Endothelial cell of umbilical vein (primary cell): ENCODE results near the gene AGFG1. TPM values are rescaled to one million over a fixed set of nuclear protein-coding genes. Genes with fewer than 3 reads are reported as not detected.

Experiments
- BruUV-seq: library from RNA; stranded (reverse); fragments of 400-500 nt; replicated peaks from 2 replicates; lab custom pipeline; 2021; lab: Mats Ljungman, UMichigan
- CTCF ChIA-PET: fragments of 300-600, 350-600 bp; sonication (Branson Sonifier 250); formaldehyde crosslinking; loops from one replicate; lab custom pipeline; 2021; ENCODE audit warnings: antibody characterized with exemption, inconsistent platforms; lab: Charles Lee
- POLR2A ChIA-PET: fragments of 300-600, 350-600 bp; sonication (Branson Sonifier 250); formaldehyde crosslinking; loops from one replicate; lab custom pipeline; 2021; ENCODE audit warnings: antibody characterized with exemption, inconsistent platforms; lab: Charles Lee
- DNase-seq: peaks from one replicate; pipeline ENCODE4 v3.0.0-alpha.2; 2011; ENCODE audit warnings: low read depth, low spot score
- FAIRE-seq: peaks from 2 replicates; lab custom pipeline; 2011; peaks lifted over from hg19 to GRCh38; lab: Jason Lieb, UNC
- H2AFZ ChIP-seq: 2 replicates; pipeline ENCODE4 v1.6.0; 2012; ENCODE audit warnings: low read depth, low read length, control low read depth, inconsistent platforms
- H3K27ac ChIP-seq: 2 replicates; pipeline ENCODE4 v1.5.1; 2011; ENCODE audit warnings: low read depth, mild to moderate bottlenecking, control low read depth, low read length, moderate library complexity; ENCODE audit not compliant: insufficient read depth
- H3K27me3 ChIP-seq, 2 experiments: 2 replicates each; pipeline versions ENCODE4 v1.6.0 to v1.6.1; 2011; ENCODE audit warnings: low read length in 2 of 2, mixed read lengths in 1 of 2; ENCODE audit not compliant: control insufficient read depth in 2 of 2, insufficient read depth in 2 of 2
- H3K36me3 ChIP-seq, 2 experiments: 2 replicates in 1 of 2; 3 replicates in 1 of 2; pipeline ENCODE4 v1.5.1; 2011; ENCODE audit warnings: low read length in 2 of 2, mild to moderate bottlenecking in 1 of 2, moderate library complexity in 1 of 2; ENCODE audit not compliant: control insufficient read depth in 2 of 2, insufficient read depth in 2 of 2; ENCODE audit errors: extremely low read depth in 1 of 2
- H3K4me1 ChIP-seq: 3 replicates; pipeline ENCODE4 v1.5.1; 2011; ENCODE audit warnings: mild to moderate bottlenecking, low read length; ENCODE audit not compliant: control insufficient read depth, insufficient read depth; ENCODE audit errors: extremely low read depth
- H3K4me2 ChIP-seq: 2 replicates; pipeline ENCODE4 v1.6.1; 2011; ENCODE audit warnings: low read length, control low read depth, mixed read lengths; ENCODE audit not compliant: insufficient read depth
- H3K4me3 ChIP-seq, 3 experiments: fragments of 200-600 bp in 1 of 3; sonication (generic), shearing (Covaris generic) in 1 of 3; replicated peaks in 1 of 3; 2 replicates each; pipeline ENCODE4 v1.5.1; 2011 to 2016; ENCODE audit warnings: control low read depth in 3 of 3, low read length in 3 of 3, mild to moderate bottlenecking in 2 of 3, inconsistent platforms in 1 of 3, low read depth in 1 of 3, moderate library complexity in 1 of 3; ENCODE audit not compliant: insufficient read depth in 1 of 3
- H3K79me2 ChIP-seq: 2 replicates; pipeline ENCODE4 v1.6.0; 2012; ENCODE audit warnings: low read length, inconsistent platforms; ENCODE audit not compliant: control insufficient read depth, insufficient read depth
- H3K9ac ChIP-seq: replicated peaks from 2 replicates; pipeline ENCODE3; 2011; ENCODE audit warnings: low read length, control low read depth; ENCODE audit not compliant: insufficient read depth; ENCODE audit errors: extremely low read depth
- H3K9me1 ChIP-seq: replicated peaks from 3 replicates; pipeline ENCODE4 v1.6.0; 2011; ENCODE audit warnings: mild to moderate bottlenecking, low read length; ENCODE audit not compliant: control insufficient read depth, insufficient read depth; ENCODE audit errors: extremely low read depth
- H3K9me3 ChIP-seq: replicated peaks from 2 replicates; pipeline ENCODE4 v1.5.1; 2012; ENCODE audit warnings: low read length, inconsistent platforms; ENCODE audit not compliant: control insufficient read depth, insufficient read depth
- H4K20me1 ChIP-seq: replicated peaks from 2 replicates; pipeline ENCODE3; 2011; ENCODE audit warnings: mild to moderate bottlenecking, low read length; ENCODE audit not compliant: control insufficient read depth, insufficient read depth; ENCODE audit errors: extremely low read depth
- CTCF ChIP-seq, 2 donors: IDR thresholded peaks; 1 replicate in 1 of 2; 2 replicates in 1 of 2; pipeline ENCODE4 v1.5.1; 2011; ENCODE audit warnings: low read length in 2 of 2, mild to moderate bottlenecking in 2 of 2, moderate library complexity in 2 of 2, control low read depth in 1 of 2, inconsistent platforms in 1 of 2, low read depth in 1 of 2; ENCODE audit not compliant: insufficient read depth in 1 of 2; ENCODE audit errors: extremely low read depth in 1 of 2
- EZH2 ChIP-seq: IDR thresholded peaks from 2 replicates; pipeline ENCODE4 v1.6.1; 2012; ENCODE audit warnings: borderline replicate concordance, low read depth, mild to moderate bottlenecking, moderate library complexity, low read length, inconsistent platforms; ENCODE audit not compliant: severe bottlenecking
- FOS ChIP-seq: IDR thresholded peaks from 2 replicates; pipeline ENCODE4 v1.6.1; 2011; ENCODE audit warnings: mild to moderate bottlenecking, low read length, moderate library complexity, borderline replicate concordance; ENCODE audit not compliant: insufficient read depth
- GATA2 ChIP-seq: IDR thresholded peaks from 2 replicates; pipeline ENCODE4 v1.7.0; 2011; ENCODE audit warnings: low read depth, mild to moderate bottlenecking, moderate library complexity, mixed read lengths, low read length; ENCODE audit not compliant: insufficient read length, insufficient read depth
- JUN ChIP-seq: IDR thresholded peaks from 2 replicates; pipeline ENCODE4 v1.6.1; 2011; ENCODE audit warnings: borderline replicate concordance, low read depth; ENCODE audit not compliant: insufficient read length, insufficient read depth
- MAX ChIP-seq: IDR thresholded peaks from 2 replicates; pipeline ENCODE4 v1.6.1; 2011; ENCODE audit not compliant: insufficient read depth, insufficient read length
- MYC ChIP-seq: IDR thresholded peaks from one replicate; pipeline ENCODE4 v1.6.1; 2011; ENCODE audit warnings: mild to moderate bottlenecking, low read depth, low read length
- POLR2A ChIP-seq: IDR thresholded peaks from 2 replicates; pipeline ENCODE4 v1.6.1; 2012; ENCODE audit warnings: low read depth, mild to moderate bottlenecking, control low read depth, low read length
- POLR2AphosphoS5 ChIP-seq: IDR thresholded peaks from 2 replicates; pipeline ENCODE4 v1.6.1; 2012; ENCODE audit warnings: low read depth, mild to moderate bottlenecking, control low read depth, low read length, moderate library complexity; ENCODE audit not compliant: insufficient read depth
- dilution Hi-C: fragments of 300-500 bp; cut with MboI; formaldehyde crosslinking; loops from one replicate; pipeline ENCODE4 v1.15.0; 2019; ENCODE audit warnings: low sequenced_read_pairs; ENCODE audit not compliant: extremely low pct_ligation_motif_present
- intact Hi-C: fragments of 100-400 bp; cut with micrococcal nuclease; formaldehyde crosslinking; loops from one replicate; pipeline ENCODE4 v1.10.0; 2022
- polyA plus RNA-seq, 4 experiments: library from polyadenylated mRNA; depleted of rRNA in 3 of 4; stranded (reverse) in 3 of 4; unstranded in 1 of 4; fragments of >200 nt; gene quantifications; 2 replicates each; pipeline versions ENCODE4 v1.2.1 to v1.2.3, GENCODE V29; 2011 to 2012; ENCODE audit warnings: missing spikeins in 1 of 4
- total RNA-seq: library from RNA; stranded (reverse); gene quantifications from 2 replicates; pipeline ENCODE4 v1.2.3, GENCODE V29; 2021

The AGFG1 gene
- total and polyA plus RNA-seq, 2 donors (not counting 3 experiments of a cell fraction or from before 2014, with no cell fraction given) = 87.9 to 106 TPM

GRCh38 chr2:227453810-227454209, 18.1 kb upstream of the AGFG1 start:
- no peaks in the 10 kb centered on the region for H3K9me1 ChIP-seq
- TF ChIP-seq JUN (no peak), FOS (no peak), MAX (no peak), CTCF (IDR thresholded peaks at IDR 0.05; ENCODE audit: extremely low read depth in 1 of 2, insufficient read depth in 1 of 2, low read depth in 1 of 2, low read length in 2 of 2) (no peak), EZH2 (no peak), POLR2A (no peak), GATA2 (no peak), MYC (no peak), POLR2AphosphoS5 (no peak)
- no TSS peak for BruUV-seq
- no peak overlapping the region for H3K4me2 ChIP-seq
- H3K79me2 ChIP-seq = no peaks in the 10 kb centered on the region
- H3K4me1 ChIP-seq = no peaks in the 10 kb centered on the region
- H3K36me3 ChIP-seq = no peaks in the 10 kb centered on the region
- intact Hi-C loops (no loop called here), dilution Hi-C loops (no loop called here)
- no peak overlapping the region for H3K4me3 ChIP-seq
- CTCF ChIA-PET = no interaction called here
- POLR2A ChIA-PET = no interaction called here
- H4K20me1 ChIP-seq = no peaks in the 10 kb centered on the region
- no peak for FAIRE-seq
- H3K9me3 ChIP-seq = no peaks in the 10 kb centered on the region
- H2AFZ ChIP-seq = no peak overlapping the region
- no peak overlapping the region for H3K9ac ChIP-seq
- no peak overlapping the region for H3K27ac ChIP-seq
- H3K27me3 ChIP-seq = no peaks in the 10 kb centered on the region
- no peak for DNase-seq
